DOHH2 (cell line): ENCODE measurements around the gene KRTAP4-3.

Source experiments
- EZH2phosphoT487 ChIP-seq: fragments of 200-600 bp; sonication (generic); IDR thresholded peaks from 2 replicates; pipeline ENCODE4 v1.6.1; 2017; ENCODE audit warnings: borderline replicate concordance, mild to moderate bottlenecking, antibody characterized with exemption, low read length, moderate library complexity, mixed read lengths
- TF ChIP-seq, protein P1 (sequence below): fragments of 200-600 bp; sonication (generic); IDR thresholded peaks from one replicate; pipeline ENCODE4 v1.5.1; 2014; ENCODE audit warnings: antibody characterized with exemption, mild to moderate bottlenecking, low read depth, low read length; ENCODE audit not compliant: poor library complexity, severe bottlenecking

DNA sequence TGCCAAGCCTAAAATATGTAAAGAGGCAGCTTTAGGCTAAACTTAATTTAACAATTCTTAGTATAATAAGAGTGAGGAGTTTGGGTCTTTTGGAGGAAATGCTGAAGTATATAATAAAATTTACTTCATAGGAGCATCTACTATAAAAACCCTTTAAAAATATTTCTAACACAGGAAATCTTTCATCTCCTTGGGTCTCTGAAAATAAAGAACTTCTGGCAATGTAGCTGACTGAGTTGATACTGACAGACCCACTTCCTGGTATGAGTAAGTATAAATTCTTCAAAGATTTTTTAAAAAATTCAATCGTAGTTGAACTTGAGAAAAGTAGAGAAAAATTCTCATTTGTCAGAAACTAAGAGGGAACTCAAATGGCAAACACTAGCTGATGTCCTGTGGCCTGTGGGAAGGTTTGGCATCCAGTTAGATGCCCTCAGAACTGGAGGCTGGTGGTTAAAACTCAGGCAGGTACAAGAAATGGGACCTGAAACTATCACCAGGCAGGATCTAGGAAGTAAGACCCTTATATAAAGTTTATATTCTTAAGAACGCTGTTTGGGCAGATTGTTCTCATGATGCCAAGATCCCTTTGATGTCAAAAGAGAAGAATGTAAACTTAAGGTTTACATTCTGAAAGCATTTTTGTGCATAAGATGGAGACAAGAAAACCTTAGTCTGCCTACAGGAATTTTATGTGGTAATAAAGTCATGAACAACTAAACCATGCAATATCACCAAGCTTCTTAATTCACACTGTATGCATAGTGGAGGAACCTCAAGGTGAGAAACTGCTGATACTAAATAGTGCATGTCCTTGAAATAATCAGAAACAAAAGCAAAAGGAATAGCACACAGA, 33.9 kb downstream of the KRTAP4-3 start:
- TF ChIP-seq EZH2phosphoT487: no peak
- TF ChIP-seq, protein P1, sequence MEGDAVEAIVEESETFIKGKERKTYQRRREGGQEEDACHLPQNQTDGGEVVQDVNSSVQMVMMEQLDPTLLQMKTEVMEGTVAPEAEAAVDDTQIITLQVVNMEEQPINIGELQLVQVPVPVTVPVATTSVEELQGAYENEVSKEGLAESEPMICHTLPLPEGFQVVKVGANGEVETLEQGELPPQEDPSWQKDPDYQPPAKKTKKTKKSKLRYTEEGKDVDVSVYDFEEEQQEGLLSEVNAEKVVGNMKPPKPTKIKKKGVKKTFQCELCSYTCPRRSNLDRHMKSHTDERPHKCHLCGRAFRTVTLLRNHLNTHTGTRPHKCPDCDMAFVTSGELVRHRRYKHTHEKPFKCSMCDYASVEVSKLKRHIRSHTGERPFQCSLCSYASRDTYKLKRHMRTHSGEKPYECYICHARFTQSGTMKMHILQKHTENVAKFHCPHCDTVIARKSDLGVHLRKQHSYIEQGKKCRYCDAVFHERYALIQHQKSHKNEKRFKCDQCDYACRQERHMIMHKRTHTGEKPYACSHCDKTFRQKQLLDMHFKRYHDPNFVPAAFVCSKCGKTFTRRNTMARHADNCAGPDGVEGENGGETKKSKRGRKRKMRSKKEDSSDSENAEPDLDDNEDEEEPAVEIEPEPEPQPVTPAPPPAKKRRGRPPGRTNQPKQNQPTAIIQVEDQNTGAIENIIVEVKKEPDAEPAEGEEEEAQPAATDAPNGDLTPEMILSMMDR: no peak
